Measurements from ENCODE around the gene B4GALT2.

The B4GALT2 gene

GRCh38 chr1:43978551-43979260 lies at the start of gene B4GALT2:
Gene B4GALT2, plus strand, starts transcription at chr1:43979210. Its CDS starts 1,951 bp downstream, at chr1:43981161.
- DNase-seq: peak; percentile 93

- DNase-seq: peak; percentile 39
Measured at GRCh38 chr1:43930168-43930948, 48.7 kb upstream of the B4GALT2 start.

GRCh38 chr1:43930949-43931275 lies 48.1 kb upstream of the B4GALT2 start:
- DNase-seq: no peak

- DNase-seq: no peak
Measured at GRCh38 chr1:43931711-43932660, 47.0 kb upstream of the B4GALT2 start.

- peak; percentile 31 for DNase-seq
Measured at GRCh38 chr1:43932786-43933385, 46.1 kb upstream of the B4GALT2 start.

GRCh38 chr1:43933386-43934100 lies 45.5 kb upstream of the B4GALT2 start, which contains the start of gene ARTN:
Gene ARTN, plus strand, starts transcription at chr1:43933801. Its CDS starts 1,856 bp downstream, at chr1:43935657.
- peak; percentile 28 for DNase-seq

GRCh38 chr1:43934101-43934985 lies 44.7 kb upstream of the B4GALT2 start:
- DNase-seq: peak; percentile 88

GRCh38 chr1:43934986-43935324 lies 44.1 kb upstream of the B4GALT2 start:
- no peak for DNase-seq

- no peak for DNase-seq
Measured at GRCh38 chr1:43935711-43936427, 43.1 kb upstream of the B4GALT2 start.

GRCh38 chr1:43936431-43937151 lies 42.4 kb upstream of the B4GALT2 start:
- DNase-seq: peak; percentile 62

GRCh38 chr1:43937179-43937865 lies 41.7 kb upstream of the B4GALT2 start:
- DNase-seq: no peak

GRCh38 chr1:43938383-43938782 lies 40.6 kb upstream of the B4GALT2 start:
- DNase-seq: no peak

- no peak for DNase-seq
Measured at GRCh38 chr1:43938892-43939587, 40.0 kb upstream of the B4GALT2 start.

GRCh38 chr1:43942411-43942810 lies 36.6 kb upstream of the B4GALT2 start:
- DNase-seq: no peak

GRCh38 chr1:43944860-43945259 lies 34.1 kb upstream of the B4GALT2 start:
- DNase-seq: no peak

GRCh38 chr1:43945674-43946235 lies 33.3 kb upstream of the B4GALT2 start:
- no peak for DNase-seq

- peak; percentile 94 for DNase-seq
Measured at GRCh38 chr1:43946236-43947060, 32.6 kb upstream of the B4GALT2 start, which contains the start of gene IPO13. Gene IPO13, plus strand, starts transcription at chr1:43946950. Its CDS starts 651 bp downstream, at chr1:43947601.

Data from 8988T (cell line).